NCI-H128 (cell line): Measurements from ENCODE around the gene CDK10.
"Not testable (repeated sequence)": the region's sequence is repeated elsewhere in the genome, so short reads cannot be mapped to it uniquely, and the experiment has no call there.

Experiments used
- DNase-seq: peaks from one replicate; lab custom pipeline; 2025; ENCODE audit not compliant: unreplicated experiment; lab: John Stamatoyannopoulos, UW

Gene CDK10

GRCh38 chr16:89667633-89668032, 18.9 kb upstream of the CDK10 start:
- no peak for DNase-seq

GRCh38 chr16:89668790-89669158, 17.7 kb upstream of the CDK10 start:
- no peak for DNase-seq

GRCh38 chr16:89669755-89670154, 16.7 kb upstream of the CDK10 start:
- no peak for DNase-seq

DNA sequence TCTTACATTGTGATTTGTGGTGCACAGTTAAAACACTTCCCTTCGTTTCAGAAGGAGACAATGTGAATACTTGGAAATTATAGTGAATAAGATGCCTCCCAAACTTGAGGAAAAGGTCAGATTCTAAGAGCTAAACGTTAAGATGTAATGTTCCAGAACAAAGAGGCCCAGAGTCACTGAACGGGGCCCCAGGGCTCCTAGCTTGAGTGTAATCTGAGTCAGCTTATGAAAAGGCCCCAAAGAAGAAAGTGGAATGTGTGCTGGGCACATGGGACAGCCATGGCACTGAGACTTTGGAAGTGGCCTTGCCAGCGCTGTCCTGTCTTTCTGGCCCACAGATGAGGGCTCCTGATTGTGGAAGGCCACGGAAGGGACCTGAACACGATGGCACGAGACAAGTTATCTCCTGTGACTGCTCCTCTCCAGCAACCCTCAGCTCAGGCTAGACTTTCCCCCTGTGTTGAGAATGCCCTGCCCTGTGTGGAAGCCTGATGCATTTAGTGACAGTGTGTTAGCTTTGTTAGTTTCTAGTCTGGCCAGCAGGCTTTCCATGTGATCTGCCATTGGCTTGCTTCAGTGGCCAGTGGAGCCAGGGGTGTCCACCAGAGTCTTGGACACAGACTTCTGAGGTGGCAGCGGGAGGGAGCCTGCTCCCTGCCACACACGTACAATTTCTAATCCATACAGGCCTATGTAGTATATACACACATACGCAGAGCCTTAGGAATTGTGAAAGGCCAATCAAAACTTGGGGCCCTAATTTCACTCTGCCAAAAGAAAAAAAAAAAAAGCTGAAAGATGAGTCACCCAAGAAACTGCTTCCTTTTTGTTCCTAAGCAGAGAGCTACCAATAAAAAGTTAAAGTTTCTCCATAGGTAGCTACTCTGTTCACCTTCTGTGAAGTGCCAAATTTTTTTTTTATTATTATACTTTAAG, 15.7 kb upstream of the CDK10 start:
- no peak for DNase-seq

DNA sequence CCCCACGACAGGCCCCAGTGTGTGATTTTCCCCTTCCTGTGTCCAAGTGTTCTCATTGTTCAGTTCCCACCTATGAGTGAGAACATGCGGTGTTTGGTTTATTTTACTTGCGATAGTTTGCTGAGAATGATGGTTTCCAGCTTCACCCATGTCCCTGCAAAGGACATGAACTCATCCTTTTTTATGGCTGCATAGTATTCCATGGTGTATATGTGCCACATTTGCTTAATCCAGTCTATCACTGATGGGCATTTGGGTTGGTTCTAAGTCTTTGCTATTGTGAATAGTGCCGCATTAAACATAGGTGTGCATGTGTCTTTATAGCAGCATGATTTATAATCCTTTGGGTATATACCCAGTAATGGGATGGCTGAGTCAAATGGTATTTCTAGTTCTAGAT, 14.9 kb upstream of the CDK10 start:
- DNase-seq = not testable (repeated sequence)

DNA sequence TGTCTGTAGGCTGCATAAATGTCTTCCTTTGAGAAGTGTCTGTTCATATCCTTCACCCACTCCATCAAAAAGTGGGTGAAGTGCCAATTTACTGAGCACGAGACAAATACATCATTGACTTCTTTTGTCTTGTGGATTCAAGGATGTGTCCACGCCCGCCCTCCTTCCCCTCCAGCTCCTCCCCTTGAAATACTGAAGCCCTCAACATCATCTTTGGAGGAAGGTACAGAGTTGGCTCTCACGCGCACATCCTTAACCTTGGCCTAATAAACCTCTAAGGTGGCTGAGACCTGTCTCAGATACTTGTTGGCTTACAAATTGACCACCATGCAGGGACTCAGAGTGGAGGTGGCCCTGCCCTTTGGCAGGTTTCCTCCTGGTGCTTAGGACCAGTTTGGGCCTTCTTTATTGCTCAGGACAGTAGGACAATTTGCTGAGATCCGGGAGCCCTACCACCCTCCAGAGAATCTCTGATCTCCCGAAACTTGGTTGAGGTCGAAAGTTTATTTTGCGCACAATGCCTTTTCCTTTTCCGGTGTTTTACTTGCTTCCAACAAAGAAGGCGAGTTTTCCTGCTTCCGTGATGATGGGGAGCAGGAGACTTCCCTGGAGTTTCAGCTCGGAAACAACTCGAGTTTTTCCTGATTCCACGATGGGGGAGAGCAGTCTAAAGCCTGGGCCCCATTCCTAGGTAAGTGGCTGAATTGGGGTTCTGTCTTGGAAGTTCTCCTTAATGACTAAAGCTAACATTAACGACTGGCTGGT, 14.1 kb upstream of the CDK10 start:
- DNase-seq = no peak

- no peak for DNase-seq
Measured at GRCh38 chr16:89678258-89678657, 8.2 kb upstream of the CDK10 start.

DNA sequence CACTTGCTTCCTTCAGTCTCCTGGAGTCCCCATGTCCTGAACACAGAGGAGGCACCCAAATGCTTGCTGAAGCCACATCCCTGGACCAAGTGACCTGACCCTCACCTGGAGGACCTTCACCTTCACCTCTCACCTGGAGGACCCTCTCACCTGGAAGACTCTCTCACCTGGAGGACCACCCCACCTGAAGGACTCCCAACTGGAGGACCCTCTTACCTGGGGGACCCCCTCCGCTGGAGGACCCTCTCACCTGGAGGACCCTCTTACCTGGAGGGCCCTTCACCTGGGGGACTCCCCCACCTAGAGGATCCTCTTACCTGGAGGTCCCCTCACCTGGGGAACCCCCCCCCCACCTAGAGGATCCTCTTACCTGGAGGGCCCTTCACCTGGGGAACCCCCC, 573 bp upstream of the CDK10 start:
- no peak for DNase-seq

- no peak for DNase-seq
Measured at GRCh38 chr16:89687092-89687940, 827 bp downstream of the CDK10 start.

GRCh38 chr16:89688395-89688794, 1.9 kb downstream of the CDK10 start:
- no peak for DNase-seq

DNA sequence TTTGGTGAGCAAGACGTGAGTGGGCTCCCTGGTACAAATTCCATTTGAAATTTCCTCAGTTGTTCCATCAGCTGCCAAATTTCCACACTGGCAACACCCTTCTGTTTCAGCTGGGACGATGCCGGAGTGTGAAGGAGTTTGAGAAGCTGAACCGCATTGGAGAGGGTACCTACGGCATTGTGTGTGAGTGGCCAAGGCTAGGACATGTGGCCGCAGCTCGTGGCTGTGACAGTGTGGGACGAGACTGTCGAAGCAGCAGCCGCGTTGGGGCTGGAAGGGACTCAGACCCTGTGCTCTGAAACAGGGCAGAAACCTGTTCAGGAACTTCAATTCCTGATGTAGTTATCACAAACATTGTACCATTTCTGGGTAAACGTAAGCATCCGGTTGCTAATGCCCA, 2.7 kb downstream of the CDK10 start:
- DNase-seq = no peak

DNA sequence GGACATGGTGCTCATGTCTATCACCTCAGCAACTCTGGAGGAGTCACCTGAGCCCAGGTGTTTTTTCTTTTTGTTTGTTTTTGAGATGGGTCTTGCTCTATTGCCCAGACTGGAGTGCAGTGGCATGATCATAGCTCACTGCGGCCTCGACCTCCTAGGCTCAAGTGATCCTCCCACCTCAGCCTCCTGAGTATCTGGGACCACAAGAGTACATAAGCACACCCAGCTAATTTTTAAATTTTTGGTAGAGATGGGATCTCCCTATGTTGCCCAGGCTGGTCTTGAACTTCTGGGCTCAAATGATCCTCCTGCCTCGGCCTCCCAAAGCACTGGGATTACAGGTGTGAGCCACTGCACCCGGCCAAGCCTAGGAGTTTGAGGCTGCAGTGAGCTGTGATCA, 3.1 kb downstream of the CDK10 start:
- not testable (repeated sequence) for DNase-seq

DNA sequence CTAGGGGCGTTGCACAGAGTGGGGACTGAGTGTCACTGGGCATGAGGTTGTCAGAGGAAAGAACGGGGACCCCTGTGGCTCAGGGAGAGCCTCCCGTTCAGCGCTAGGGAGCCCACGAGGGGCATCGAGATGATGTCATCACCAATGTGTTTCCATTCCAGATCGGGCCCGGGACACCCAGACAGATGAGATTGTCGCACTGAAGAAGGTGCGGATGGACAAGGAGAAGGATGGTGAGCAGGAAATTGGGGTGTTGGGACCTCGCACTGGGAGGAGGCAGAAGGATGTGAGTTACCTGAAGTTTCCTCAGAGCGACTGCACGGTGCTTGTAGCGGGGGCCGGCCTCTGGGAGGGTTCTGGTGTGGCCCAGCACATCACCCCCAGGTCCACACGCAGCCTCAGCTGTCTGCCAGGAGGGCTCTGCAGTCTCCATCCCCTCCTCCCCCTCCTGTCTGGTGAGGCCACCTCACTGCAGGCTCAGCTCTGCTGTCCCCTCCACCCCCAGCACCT, 4.0 kb downstream of the CDK10 start:
- no peak for DNase-seq

DNA sequence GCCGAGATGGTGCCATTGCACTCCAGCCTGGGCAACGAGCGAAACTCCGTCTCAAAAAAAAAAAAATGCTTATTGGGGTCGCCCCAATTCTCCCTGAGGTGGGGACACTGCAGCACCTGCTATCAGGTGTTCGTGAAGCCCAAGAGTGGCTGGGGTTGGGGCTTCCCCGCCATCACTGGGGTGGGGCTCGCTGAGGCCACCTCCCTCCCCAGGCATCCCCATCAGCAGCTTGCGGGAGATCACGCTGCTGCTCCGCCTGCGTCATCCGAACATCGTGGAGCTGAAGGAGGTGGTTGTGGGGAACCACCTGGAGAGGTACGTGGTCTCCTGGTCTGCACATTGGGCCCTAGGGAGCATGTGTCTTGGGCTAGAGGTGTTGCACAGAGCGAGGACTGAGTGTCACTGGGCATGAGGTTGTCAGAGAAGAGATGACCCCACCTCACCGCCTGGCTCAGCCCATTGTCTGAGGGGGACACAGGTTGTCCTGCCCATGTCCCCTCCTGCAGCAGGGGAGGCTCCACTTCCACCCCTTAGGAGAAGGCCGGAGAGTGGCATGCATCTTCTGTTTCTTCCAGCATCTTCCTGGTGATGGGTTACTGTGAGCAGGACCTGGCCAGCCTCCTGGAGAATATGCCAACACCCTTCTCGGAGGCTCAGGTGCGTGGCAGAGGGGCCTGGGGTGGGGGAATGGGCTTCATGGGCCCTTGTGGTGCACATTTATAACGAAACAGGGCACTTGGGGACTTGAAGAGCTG, 4.9 kb downstream of the CDK10 start:
- no peak for DNase-seq

- no peak for DNase-seq
Measured at GRCh38 chr16:89691986-89692569, 5.6 kb downstream of the CDK10 start.

- no peak for DNase-seq
Measured at GRCh38 chr16:89693289-89693731, 6.8 kb downstream of the CDK10 start.

GRCh38 chr16:89693931-89694783, 7.7 kb downstream of the CDK10 start:
- DNase-seq = no peak

DNA sequence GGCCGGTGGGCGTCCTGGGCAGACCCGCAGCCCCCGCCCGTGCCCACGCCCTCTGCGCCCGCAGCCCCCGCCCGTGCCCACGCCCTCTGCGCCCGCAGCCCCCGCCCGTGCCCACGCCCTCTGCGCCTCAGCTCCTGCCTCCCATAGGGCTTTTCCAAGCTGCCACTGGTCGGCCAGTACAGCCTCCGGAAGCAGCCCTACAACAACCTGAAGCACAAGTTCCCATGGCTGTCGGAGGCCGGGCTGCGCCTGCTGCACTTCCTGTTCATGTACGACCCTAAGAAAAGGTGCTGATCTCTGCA, 8.2 kb downstream of the CDK10 start:
- not testable (repeated sequence) for DNase-seq
